HL-60 (cell line): ENCODE data around the gene FBN2.

Source experiments
- GABPA ChIP-seq: IDR thresholded peaks from 2 replicates; pipeline ENCODE4 v1.6.1; 2012; ENCODE audit warnings: low read depth
- POLR2AphosphoS5 ChIP-seq: IDR thresholded peaks from 2 replicates; pipeline ENCODE4 v1.6.1; 2012; ENCODE audit warnings: low read depth
- TF ChIP-seq, protein P1 (sequence below): IDR thresholded peaks from one replicate; pipeline ENCODE4 v1.5.1; 2011; ENCODE audit warnings: low read length, control low read depth, inconsistent platforms; ENCODE audit not compliant: insufficient read depth
- TF ChIP-seq, protein P2 (sequence below): IDR thresholded peaks from 2 replicates; pipeline ENCODE4 v1.6.1; 2012; ENCODE audit warnings: low read depth; ENCODE audit not compliant: insufficient replicate concordance

DNA sequence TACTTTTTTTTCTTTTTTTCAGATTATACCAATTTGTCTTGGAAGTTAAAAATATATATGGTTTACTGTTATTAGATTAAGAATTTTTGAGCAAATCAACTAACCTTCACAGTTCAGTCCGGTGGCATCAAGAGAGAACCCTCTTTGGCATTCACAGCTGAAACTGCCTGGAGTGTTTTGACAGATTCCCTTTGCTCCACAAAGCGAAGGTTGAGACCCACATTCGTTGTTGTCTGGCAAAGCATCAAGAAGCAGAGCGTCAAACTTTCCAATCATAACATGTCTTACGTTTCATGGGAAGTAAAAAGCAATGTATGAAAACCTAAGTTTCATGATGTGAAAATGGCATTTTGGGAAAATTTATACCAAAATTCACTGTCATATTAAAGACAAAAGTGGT, 264.3 kb downstream of the FBN2 start:
- TF ChIP-seq, protein P1, sequence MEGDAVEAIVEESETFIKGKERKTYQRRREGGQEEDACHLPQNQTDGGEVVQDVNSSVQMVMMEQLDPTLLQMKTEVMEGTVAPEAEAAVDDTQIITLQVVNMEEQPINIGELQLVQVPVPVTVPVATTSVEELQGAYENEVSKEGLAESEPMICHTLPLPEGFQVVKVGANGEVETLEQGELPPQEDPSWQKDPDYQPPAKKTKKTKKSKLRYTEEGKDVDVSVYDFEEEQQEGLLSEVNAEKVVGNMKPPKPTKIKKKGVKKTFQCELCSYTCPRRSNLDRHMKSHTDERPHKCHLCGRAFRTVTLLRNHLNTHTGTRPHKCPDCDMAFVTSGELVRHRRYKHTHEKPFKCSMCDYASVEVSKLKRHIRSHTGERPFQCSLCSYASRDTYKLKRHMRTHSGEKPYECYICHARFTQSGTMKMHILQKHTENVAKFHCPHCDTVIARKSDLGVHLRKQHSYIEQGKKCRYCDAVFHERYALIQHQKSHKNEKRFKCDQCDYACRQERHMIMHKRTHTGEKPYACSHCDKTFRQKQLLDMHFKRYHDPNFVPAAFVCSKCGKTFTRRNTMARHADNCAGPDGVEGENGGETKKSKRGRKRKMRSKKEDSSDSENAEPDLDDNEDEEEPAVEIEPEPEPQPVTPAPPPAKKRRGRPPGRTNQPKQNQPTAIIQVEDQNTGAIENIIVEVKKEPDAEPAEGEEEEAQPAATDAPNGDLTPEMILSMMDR, result no peak
- no peak for TF ChIP-seq POLR2AphosphoS5
- no peak for TF ChIP-seq GABPA
- TF ChIP-seq, protein P2, sequence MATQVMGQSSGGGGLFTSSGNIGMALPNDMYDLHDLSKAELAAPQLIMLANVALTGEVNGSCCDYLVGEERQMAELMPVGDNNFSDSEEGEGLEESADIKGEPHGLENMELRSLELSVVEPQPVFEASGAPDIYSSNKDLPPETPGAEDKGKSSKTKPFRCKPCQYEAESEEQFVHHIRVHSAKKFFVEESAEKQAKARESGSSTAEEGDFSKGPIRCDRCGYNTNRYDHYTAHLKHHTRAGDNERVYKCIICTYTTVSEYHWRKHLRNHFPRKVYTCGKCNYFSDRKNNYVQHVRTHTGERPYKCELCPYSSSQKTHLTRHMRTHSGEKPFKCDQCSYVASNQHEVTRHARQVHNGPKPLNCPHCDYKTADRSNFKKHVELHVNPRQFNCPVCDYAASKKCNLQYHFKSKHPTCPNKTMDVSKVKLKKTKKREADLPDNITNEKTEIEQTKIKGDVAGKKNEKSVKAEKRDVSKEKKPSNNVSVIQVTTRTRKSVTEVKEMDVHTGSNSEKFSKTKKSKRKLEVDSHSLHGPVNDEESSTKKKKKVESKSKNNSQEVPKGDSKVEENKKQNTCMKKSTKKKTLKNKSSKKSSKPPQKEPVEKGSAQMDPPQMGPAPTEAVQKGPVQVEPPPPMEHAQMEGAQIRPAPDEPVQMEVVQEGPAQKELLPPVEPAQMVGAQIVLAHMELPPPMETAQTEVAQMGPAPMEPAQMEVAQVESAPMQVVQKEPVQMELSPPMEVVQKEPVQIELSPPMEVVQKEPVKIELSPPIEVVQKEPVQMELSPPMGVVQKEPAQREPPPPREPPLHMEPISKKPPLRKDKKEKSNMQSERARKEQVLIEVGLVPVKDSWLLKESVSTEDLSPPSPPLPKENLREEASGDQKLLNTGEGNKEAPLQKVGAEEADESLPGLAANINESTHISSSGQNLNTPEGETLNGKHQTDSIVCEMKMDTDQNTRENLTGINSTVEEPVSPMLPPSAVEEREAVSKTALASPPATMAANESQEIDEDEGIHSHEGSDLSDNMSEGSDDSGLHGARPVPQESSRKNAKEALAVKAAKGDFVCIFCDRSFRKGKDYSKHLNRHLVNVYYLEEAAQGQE, result no peak
